ENCODE measurements around the gene PITHD1.

GRCh38 chr1:23748016-23748415, 30.2 kb upstream of the PITHD1 start:
- TF ChIP-seq POLR2AphosphoS5 (IDR thresholded peaks at IDR 0.05; ENCODE audit: low read depth, low read length) (no peak), CTCF (IDR thresholded peaks at IDR 0.05) (no peak), REST (IDR thresholded peaks at IDR 0.05; ENCODE audit: insufficient read depth in 1 of 2, low read depth in 2 of 2, low read length in 1 of 2) (no peak), TCF7L2 (IDR thresholded peaks at IDR 0.05; ENCODE audit: low read depth, low read length) (no peak)
